Activated CD8-positive, alpha-beta memory T cell treated with anti-CD3 and anti-CD28 coated beads, Interleukin-2, amount 50 U/mL, for 24 hours (primary cell): ENCODE results near the gene TGFBR3.

Source experiments
- DNase-seq: peaks from one replicate; pipeline ENCODE4 v3.0.0-alpha.2; 2020; ENCODE audit errors: extremely low read depth

The TGFBR3 gene

DNA sequence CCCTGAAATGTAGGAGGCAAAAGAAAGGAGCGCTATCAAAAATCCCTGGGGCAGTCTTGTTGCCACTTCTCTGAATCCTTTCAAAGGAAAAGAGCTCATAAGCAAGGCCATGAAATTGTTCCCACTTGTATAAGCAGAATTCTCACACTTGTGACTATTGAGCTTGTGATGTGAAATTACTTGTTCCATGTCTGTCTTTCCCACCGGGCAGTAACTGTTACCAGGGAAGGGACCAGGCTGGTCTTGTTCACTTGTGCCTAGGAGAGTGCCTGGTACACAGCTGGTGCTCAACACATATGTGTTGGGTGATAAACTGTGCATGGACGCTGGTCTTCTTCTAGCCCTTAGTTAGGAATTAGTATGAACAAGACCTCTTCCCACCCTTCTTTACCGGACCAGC, 234.7 kb downstream of the TGFBR3 start:
- no peak for DNase-seq

DNA sequence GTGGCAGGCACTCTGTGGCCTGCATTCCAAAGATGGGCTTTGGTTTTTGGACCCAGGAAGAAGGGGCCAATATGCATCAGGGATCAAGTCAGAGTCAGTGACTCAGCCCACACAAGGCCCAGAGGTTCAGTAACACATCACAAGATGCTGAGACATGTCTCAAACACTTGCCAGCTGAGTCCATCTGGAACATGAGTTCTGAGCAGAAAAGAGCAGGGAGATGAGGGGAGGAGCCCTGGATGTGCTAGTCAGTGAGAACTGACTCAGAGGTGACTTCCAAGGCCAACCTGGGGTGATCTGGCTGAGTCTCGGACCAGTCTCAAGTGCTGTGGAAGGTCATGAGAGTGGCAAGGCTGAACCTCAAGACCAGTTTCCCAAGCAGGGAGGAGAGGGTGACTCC, 235.2 kb downstream of the TGFBR3 start:
- DNase-seq: no peak

DNA sequence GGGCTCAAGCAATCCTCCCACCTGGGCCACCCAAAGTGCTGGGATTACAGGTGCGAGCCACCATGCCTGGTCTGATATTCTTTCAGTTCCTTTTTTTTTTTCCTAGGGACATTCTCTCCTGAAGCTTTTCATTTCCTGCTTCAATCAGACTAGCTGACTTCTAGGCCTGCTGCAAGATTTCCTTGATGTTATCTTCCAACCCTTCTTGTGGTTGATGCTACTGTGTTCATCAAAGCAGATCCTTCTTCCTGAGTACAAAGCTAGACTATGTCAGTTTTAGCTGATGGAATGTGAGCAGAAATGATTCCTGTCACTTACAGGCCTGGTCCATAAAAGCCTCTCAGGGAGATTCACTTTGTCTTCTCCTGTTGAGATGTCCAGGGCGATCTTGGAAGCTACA, 238.9 kb downstream of the TGFBR3 start:
- no peak for DNase-seq

DNA sequence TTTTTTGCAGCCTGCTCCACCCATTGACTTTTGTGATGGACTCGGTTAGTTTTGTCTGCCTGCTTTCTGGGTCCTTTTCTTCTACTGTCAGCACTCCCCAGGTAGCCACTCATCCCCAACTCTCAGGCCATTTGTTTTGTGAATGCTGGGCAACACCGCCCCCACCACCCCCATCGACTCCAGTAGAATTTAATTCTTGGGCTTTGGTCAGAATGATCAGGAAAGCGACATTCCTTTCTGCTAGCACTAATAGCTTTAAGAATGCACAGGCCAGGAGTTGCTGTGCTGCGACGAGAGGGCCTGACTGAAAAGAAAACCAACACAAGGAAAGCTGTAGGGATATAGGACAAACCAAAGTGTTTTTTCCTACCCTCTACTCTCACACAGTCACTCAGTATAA, 240.9 kb downstream of the TGFBR3 start:
- no peak for DNase-seq

DNA sequence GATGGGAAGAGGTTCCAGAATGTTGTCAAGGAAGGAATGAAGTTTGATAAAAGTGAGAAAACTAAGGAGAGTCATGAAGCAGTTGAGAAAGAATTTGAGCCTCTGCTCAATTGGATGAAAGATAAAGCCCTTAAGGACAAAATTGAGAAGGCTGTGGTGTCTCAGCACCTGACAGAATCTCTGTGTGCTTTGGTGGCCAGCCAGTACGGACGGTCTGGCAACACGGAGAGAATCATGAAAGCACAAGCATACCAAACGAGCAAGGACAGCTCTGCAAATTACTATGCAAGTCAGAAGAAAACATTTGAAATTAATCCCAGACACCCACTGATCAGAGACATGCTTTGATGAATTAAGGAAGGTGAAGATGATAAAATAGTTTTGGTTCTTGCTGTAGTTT, 242.5 kb downstream of the TGFBR3 start:
- no peak for DNase-seq

DNA sequence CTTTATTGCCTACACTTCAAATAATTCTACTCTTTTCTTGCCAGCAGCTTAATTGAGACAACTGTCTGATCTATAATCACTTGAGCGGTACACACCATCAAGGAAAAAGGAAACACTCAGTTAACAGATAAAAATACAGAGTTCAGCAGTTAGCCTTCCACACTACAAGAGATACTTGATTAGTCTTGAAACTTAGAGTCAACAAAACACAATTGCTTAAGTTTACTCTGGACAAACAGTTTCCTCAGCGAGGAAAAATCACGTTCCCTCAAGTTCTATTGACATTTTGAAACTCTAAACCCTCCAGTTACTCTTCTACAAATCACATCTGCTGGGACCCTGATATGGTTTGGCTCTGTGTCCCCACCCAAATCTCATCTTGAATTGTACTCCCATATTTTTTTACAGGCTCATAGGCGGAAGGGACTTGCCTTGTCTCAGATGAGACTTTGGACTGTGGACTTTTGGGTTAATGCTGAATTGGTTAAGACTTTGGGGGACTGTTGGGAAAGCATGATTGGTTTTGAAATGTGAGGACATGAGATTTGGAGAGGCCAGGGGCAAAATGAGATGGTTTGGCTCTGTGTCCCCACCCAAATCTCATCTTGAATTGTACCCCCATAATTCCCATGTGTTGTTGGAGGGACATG, 244.9 kb downstream of the TGFBR3 start:
- no peak for DNase-seq

DNA sequence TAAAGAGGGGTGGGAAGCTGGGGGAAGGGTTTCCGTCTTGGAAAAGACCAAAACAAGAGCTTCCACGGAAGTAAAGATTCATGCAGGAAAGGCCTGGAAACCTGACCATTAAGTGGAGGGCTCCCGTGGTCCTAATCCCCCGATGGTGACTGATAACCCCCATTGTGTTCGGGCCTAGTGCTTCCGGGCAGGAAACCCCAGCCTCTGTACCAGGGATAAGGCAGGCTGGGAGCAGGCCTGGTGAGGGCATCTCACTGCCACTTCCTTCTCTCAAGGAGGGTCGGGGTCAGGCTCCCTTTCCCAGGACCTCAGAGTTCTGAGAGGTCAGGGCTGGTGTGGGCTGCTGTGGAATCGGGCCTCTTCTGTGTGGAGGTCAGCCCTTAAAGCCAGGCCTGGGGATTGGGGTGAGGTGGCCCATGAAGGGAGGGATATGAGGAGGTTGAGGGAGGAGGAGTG, 248.4 kb downstream of the TGFBR3 start:
- DNase-seq: no peak

DNA sequence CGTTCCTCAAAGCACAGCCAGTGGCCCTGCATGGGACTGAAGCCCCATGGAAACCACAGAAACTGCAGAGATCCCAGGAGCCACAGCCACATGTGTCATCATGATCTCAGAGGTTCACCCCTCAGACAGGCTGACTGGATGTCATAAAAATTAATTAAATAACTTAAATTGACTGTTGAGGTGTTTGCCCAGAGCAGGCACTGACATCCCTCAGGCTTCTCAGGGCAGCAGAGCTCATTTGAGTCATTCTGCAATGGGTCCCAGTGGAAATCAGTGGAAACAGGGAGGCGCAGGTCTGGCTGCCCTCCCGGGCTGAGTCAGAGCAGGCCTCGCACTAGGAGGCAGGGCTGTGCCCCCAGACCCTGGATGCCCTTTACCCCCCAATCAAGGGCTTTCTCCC, 250.2 kb downstream of the TGFBR3 start:
- no peak for DNase-seq

DNA sequence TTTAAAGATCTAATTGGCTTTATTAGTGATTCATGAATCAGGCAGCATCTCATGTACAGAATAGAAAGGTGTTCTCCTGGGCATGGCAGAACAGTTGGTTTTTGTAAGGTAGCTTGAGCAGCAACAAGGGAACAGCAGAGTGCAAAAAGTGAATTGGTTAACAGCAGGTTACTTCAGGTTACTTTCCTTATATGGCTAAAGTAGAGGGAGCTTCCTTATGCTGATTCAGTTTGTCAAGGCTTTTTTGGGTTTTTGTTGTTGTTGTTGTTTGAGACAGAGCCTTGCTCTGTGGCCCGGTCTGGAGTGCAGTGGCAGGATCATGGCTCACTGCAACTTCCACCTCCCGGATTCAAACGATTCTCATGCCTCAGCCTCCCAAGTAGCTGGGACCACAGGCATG, 252.5 kb downstream of the TGFBR3 start:
- DNase-seq: no peak

DNA sequence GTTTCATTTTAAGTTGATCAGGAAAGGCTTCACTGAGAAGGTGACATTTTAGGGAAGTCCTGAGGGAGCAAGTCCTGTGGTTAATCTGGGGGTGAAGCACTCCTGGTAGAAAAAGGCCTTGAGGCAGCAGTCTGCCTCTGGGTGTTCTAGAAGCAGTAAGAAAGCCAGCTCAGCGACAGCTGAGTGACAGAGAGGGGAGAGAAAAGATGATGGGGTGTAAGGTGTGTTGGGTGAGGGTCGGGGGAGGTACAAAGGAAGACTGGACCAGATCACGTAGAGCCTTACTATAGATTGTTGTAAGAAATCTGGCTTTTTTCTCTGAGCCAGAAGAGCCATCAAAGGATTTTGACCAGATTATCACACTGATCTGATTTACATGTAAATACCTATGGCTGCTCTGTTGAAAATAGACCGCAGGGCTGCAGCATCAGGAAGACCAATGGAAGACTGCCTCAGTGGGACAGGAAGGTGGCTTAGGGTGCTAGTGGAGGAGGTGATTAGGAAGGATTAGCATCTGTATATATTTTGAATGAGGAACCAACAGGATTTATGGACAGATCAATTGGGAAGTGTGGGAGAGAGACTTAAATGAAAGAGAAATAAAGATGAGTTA, 254.1 kb downstream of the TGFBR3 start:
- DNase-seq: no peak

DNA sequence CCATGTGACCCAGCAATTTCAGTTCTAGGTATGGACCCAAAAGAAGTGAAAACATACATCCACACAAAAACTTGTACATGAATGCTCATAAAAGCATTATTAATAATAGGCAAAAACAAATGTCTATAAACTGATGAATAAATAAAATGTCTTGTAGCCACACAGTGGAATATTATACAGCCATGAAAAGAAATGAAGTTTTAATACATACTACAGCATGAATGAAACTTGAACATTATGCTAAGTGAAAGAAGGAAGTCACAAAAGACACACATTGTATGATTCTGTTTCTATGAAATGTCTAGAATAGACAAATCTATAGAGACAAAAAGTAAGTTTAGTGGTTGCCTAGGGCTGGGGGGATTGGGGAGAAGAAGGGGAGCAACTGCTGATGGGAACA, 255.1 kb downstream of the TGFBR3 start:
- DNase-seq: no peak
